ENCODE measurements around the gene GIMAP7.

Gene GIMAP7

GRCh38 chr7:150569245-150569955, 54.7 kb downstream of the GIMAP7 start:
- Histone ChIP-seq H2AFZ (ENCODE audit: low read length, unreplicated experiment) (no peak overlapping the region), H3K27ac (ENCODE audit: low read depth, low read length) (no peak overlapping the region)

More at GRCh38 chr7:150569245-150569955, 54.7 kb downstream of the GIMAP7 start:
- no peak overlapping the region for H3K4me3 ChIP-seq (ENCODE audit: low read depth, low read length)
- H3K36me3 ChIP-seq (ENCODE audit: insufficient read depth, low read length), result no peaks in the 10 kb centered on the region
- no peaks in the 10 kb centered on the region for H3K27me3 ChIP-seq (ENCODE audit: insufficient read depth, low read length)
- no peaks in the 10 kb centered on the region for H3K79me2 ChIP-seq (ENCODE audit: control insufficient read depth, insufficient read depth, low read length, unreplicated experiment)
- no peaks in the 10 kb centered on the region for H3K4me1 ChIP-seq (ENCODE audit: control insufficient read depth, insufficient read depth, low read length, unreplicated experiment)

Measured in ACC112 (cell line).